Ovary (tissue), 9 donors: ENCODE results near the gene ARHGEF12. TPM values are rescaled to one million over a fixed set of nuclear protein-coding genes. Genes with fewer than 3 reads are reported as not detected.

Experiments used
- DNase-seq, 5 donors: peaks; one replicate each; pipeline ENCODE4 v3.0.0-alpha.2; 2019 to 2020
- H3K27ac ChIP-seq, 2 donors: fragments of 200-600 bp; one replicate each; pipeline versions ENCODE4 v1.5.1 to v1.8.0; 2019 to 2022
- H3K27me3 ChIP-seq: fragments of 200-600 bp; one replicate; pipeline ENCODE4 v1.8.0; 2022
- H3K36me3 ChIP-seq: fragments of 200-600 bp; sonication (generic); one replicate; pipeline ENCODE4 v1.5.1; 2019
- H3K4me1 ChIP-seq: one replicate; pipeline ENCODE4 v1.8.1; 2013; ENCODE audit warnings: mild to moderate bottlenecking, moderate library complexity; ENCODE audit not compliant: insufficient read depth
- H3K4me3 ChIP-seq: fragments of 200-600 bp; sonication (generic); one replicate; pipeline ENCODE4 v1.5.1; 2017
- H3K9me3 ChIP-seq, 2 donors: fragments of 200-600 bp in 1 of 2; sonication (generic) in 1 of 2; one replicate each; pipeline versions ENCODE4 v1.5.1 to v1.8.1; 2013 to 2019; ENCODE audit warnings: mild to moderate bottlenecking in 1 of 2, moderate library complexity in 1 of 2
- EP300 ChIP-seq: sonication (generic); formaldehyde crosslinking; IDR thresholded peaks from one replicate; pipeline ENCODE4 v1.6.1; 2017; ENCODE audit warnings: antibody characterized with exemption
- POLR2A ChIP-seq: fragments of 450-650 bp; IDR thresholded peaks from one replicate; pipeline ENCODE4 v1.6.1; 2017; ENCODE audit warnings: antibody characterized with exemption, mild to moderate bottlenecking, moderate library complexity
- WGBS, 3 donors: extraction: QIAGEN DNeasy Blood & Tissue Kit in 1 of 3; methylation state at CpG; one replicate each; pipeline versions ENCODE4 v1.1.5 to v1.1.7; 2013 to 2017; 5-methylcytosine and 5-hydroxymethylcytosine counted together
- intact Hi-C, 4 donors: fragments of 100-400 bp; cut with DNase I; formaldehyde crosslinking; loops; one replicate each; pipeline versions ENCODE4 v1.11.0 to v1.15.1; 2022 to 2023
- polyA plus RNA-seq, 2 donors: library from polyadenylated mRNA; stranded (reverse); fragments of 200-250 nt in 1 of 2; fragments of 350-450 nt in 1 of 2; fragmentation: Illumina TruSeq in 1 of 2; extraction: RNeasy Lipid Tissue Mini Kit (QIAGEN cat#74804) in 1 of 2; gene quantifications; one replicate each; pipeline ENCODE4 v1.2.3, GENCODE V29; 2013 to 2014
- total RNA-seq, 7 donors: library from RNA; depleted of rRNA in 2 of 7; stranded (reverse); fragments of >200 nt in 2 of 7; fragmentation: NEBNext Ultra II Directional in 3 of 7; extraction: Animal tissue kit (Norgen Biotek cat#: 25700) in 3 of 7; gene quantifications; one replicate each; pipeline versions ENCODE4 v1.1.0 to v1.2.4, GENCODE V29; 2016 to 2023
- TF ChIP-seq, protein P1 (sequence below), 3 donors: fragments of 450-650 bp in 2 of 3; fragments of 200-600 bp in 1 of 3; IDR thresholded peaks; one replicate each; pipeline versions ENCODE4 v1.5.1 to v1.8.0; 2016 to 2022; ENCODE audit warnings: antibody characterized with exemption in 3 of 3, mild to moderate bottlenecking in 1 of 3
- donor health status: DM: no; HTN: no; CAD: no; lungs with moderate emphysema.
- donor health status: DM: no; HTN: no; CAD: no.
- donor health status: Bipolar disorder and iron deficiency.
- donor health status: DM: yes; HTN: yes; CAD: no.
- donor health status: DM: no; HTN: no; CAD: no.
- donor health status: DM: yes; HTN: yes; CAD: no.

The ARHGEF12 gene
- total and polyA plus RNA-seq, 9 donors, result 22.1 to 92.9 (median 69.3) TPM

DNA sequence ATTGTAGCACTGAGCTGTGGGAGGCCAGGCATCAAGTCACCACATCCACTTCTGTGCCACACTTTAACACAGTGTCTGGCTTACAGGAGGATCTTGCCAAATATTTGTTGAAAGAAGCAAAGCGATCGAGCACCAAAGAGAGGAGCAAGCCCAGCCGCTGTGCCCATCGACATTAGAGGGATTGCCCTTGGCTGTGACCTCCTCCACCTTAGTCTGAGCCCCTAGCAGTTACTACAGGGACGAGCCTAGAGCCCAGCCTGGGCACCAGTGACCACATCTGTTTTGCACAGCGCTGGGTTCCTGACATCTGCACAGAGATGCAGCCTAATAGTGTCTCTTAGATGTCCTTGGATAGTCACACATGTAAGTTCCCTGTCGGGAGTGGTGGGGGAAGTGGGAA, 193.0 kb downstream of the ARHGEF12 start:
- H3K36me3 ChIP-seq, result no peaks in the 10 kb centered on the region
- no peak overlapping the region for H3K27ac ChIP-seq
- no peaks in the 10 kb centered on the region for H3K9me3 ChIP-seq
- TF ChIP-seq EP300, result no peak
- TF ChIP-seq, protein P1, sequence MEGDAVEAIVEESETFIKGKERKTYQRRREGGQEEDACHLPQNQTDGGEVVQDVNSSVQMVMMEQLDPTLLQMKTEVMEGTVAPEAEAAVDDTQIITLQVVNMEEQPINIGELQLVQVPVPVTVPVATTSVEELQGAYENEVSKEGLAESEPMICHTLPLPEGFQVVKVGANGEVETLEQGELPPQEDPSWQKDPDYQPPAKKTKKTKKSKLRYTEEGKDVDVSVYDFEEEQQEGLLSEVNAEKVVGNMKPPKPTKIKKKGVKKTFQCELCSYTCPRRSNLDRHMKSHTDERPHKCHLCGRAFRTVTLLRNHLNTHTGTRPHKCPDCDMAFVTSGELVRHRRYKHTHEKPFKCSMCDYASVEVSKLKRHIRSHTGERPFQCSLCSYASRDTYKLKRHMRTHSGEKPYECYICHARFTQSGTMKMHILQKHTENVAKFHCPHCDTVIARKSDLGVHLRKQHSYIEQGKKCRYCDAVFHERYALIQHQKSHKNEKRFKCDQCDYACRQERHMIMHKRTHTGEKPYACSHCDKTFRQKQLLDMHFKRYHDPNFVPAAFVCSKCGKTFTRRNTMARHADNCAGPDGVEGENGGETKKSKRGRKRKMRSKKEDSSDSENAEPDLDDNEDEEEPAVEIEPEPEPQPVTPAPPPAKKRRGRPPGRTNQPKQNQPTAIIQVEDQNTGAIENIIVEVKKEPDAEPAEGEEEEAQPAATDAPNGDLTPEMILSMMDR (IDR thresholded peaks at IDR 0.05), result no peak
- TF ChIP-seq POLR2A, result no peak
- no peaks in the 10 kb centered on the region for H3K27me3 ChIP-seq
- peak in 1 of 5 donors; percentile 9 for DNase-seq
- intact Hi-C loops, result loop anchor here in 1 of 4 donors (5.0 kb wide), 1 partner anchor 578 kb away; no protein-coding TSS in a partner anchor
- WGBS, 3 donors, result 81 to 93% (median 88%) methylated on average over 7 of the region's 7 CpGs
- H3K4me3 ChIP-seq, result no peak overlapping the region
- H3K4me1 ChIP-seq, result peaks cover 11% of the 10 kb centered on the region

- H3K36me3 ChIP-seq, result no peaks in the 10 kb centered on the region
- no peak overlapping the region for H3K27ac ChIP-seq
- no peaks in the 10 kb centered on the region for H3K27me3 ChIP-seq
- TF ChIP-seq POLR2A (no peak), EP300 (no peak)
- TF ChIP-seq, protein P1 (IDR thresholded peaks at IDR 0.05), result no peak
- H3K9me3 ChIP-seq, result no peaks in the 10 kb centered on the region
- H3K4me3 ChIP-seq, result no peak overlapping the region
- peak in 1 of 5 donors; percentile 3 for DNase-seq
- intact Hi-C loops, result loop anchor here in 1 of 4 donors (5.0 kb wide), 1 partner anchor 577 kb away; no protein-coding TSS in a partner anchor
- H3K4me1 ChIP-seq, result peaks cover 11% of the 10 kb centered on the region
- 83 to 92% (median 86%) methylated on average over 6 of the region's 6 CpGs for WGBS, 3 donors
These were observed 193.7 kb downstream of the ARHGEF12 start for GRCh38 chr11:120529911-120530310.

GRCh38 chr11:120532082-120532831, 196.0 kb downstream of the ARHGEF12 start:
- peaks cover 8% of the 10 kb centered on the region for H3K4me1 ChIP-seq
- H3K36me3 ChIP-seq, result no peaks in the 10 kb centered on the region
- H3K27me3 ChIP-seq, result no peaks in the 10 kb centered on the region
- TF ChIP-seq POLR2A, result no peak
- no peak for TF ChIP-seq EP300
- TF ChIP-seq, protein P1 (IDR thresholded peaks at IDR 0.05), result no peak
- WGBS, 3 donors, result 31 to 46% (median 37%) methylated on average over 15 to 16 of the region's 16 CpGs
- peak in 3 of 5 donors; percentile 48 to 68 (median 55) for DNase-seq
- intact Hi-C loops, result no loop called here
- no peaks in the 10 kb centered on the region for H3K9me3 ChIP-seq
- H3K27ac ChIP-seq, result peak overlapping the region in 1 of 2 donors; percentile 53
- H3K4me3 ChIP-seq, result no peak overlapping the region

DNA sequence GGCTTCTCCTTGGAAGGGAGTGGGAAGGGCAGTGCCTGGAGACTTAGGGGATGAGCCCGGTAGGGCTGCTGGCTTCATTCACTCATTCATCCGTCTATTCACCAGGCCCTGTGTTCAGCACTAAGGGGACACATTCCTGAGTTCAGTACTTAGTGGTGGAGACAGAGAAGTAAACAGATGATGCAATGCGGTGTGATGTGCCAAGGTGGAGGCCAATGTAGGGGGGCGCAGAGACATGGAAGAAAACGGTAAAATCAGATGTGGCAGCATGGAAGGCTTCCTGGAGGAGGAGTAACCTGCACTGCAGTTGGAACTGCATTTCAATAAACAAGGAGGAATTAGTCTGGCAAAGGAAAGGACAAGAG, 196.6 kb downstream of the ARHGEF12 start:
- H3K9me3 ChIP-seq, result no peaks in the 10 kb centered on the region
- DNase-seq, result peak in 1 of 5 donors; percentile 64
- 35 to 42% (median 36%) methylated on average over 5 of the region's 5 CpGs for WGBS, 3 donors
- intact Hi-C loops, result no loop called here
- H3K4me1 ChIP-seq, result peaks cover 6% of the 10 kb centered on the region
- peak overlapping the region in 1 of 2 donors; percentile 53 for H3K27ac ChIP-seq
- TF ChIP-seq, protein P1 (IDR thresholded peaks at IDR 0.05), result no peak
- TF ChIP-seq EP300 (no peak), POLR2A (no peak)
- H3K4me3 ChIP-seq, result no peak overlapping the region
- no peaks in the 10 kb centered on the region for H3K27me3 ChIP-seq
- H3K36me3 ChIP-seq, result no peaks in the 10 kb centered on the region
